Esophagus squamous epithelium (tissue), 4 donors: ENCODE results near the gene GRK2.

Experiments used
- CTCF ChIP-seq, 6 experiments: fragments of 450-650 bp in 4 of 6; fragments of 200-600 bp in 2 of 6; sonication (generic) in 2 of 6; IDR thresholded peaks; one replicate each; pipeline ENCODE4 v1.5.1; 2016 to 2019; ENCODE audit warnings: antibody characterized with exemption in 6 of 6, mild to moderate bottlenecking in 4 of 6, moderate library complexity in 4 of 6
- POLR2A ChIP-seq, 4 donors: fragments of 450-650 bp; IDR thresholded peaks; one replicate each; pipeline ENCODE4 v1.6.1; 2017; ENCODE audit warnings: antibody characterized with exemption in 4 of 4, mild to moderate bottlenecking in 4 of 4, moderate library complexity in 3 of 4

GRCh38 chr11:67300756-67301312 is 34.6 kb downstream of the GRK2 start:
- no peak for TF ChIP-seq CTCF (IDR thresholded peaks at IDR 0.05)
- TF ChIP-seq POLR2A (IDR thresholded peaks at IDR 0.05): no peak
